NB4 (cell line): ENCODE data around the gene CNTFR.

ENCODE experiments used
- DNase-seq: peaks from one replicate; pipeline ENCODE4 v3.0.0; 2010; ENCODE audit warnings: low read depth
- H3K4me3 ChIP-seq: one replicate; pipeline ENCODE4 v1.5.1; 2011; ENCODE audit warnings: mild to moderate bottlenecking, low read depth, low read length, moderate library complexity
- MYC ChIP-seq: IDR thresholded peaks from 2 replicates; pipeline ENCODE4 v1.6.1; 2011; ENCODE audit warnings: low read depth, low read length
- POLR2A ChIP-seq: IDR thresholded peaks from 2 replicates; pipeline ENCODE4 v1.6.1; 2011; ENCODE audit warnings: mild to moderate bottlenecking; ENCODE audit not compliant: insufficient read length; ENCODE audit errors: extremely low read depth
- TF ChIP-seq, protein P1 (sequence below): IDR thresholded peaks from one replicate; pipeline ENCODE4 v1.5.1; 2012; ENCODE audit warnings: low read depth, low read length
- TF ChIP-seq, protein P2 (sequence below): IDR thresholded peaks from 2 replicates; pipeline ENCODE4 v1.6.1; 2011; ENCODE audit warnings: low read depth, low read length

Gene CNTFR

DNA sequence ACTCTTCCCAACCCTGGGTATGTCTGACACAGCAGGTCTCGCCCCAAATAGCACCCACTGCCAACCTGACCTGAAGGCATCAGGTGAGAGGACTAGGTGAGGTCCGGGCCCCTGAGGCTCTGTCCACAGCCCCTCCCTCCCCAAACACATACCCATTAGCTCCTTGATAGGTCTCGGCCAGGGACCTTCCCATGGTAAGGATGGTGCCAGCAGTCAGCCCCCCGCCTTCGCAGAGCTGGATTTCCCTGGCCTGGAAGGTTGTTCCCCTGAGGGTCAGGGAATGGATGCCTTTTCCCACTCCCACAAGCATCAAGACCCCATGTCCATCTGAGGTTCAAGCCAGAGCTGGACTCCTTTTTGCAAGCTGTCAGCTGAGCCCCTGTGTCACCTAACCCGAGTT, 69.4 kb downstream of the CNTFR start:
- no peak for TF ChIP-seq MYC
- TF ChIP-seq, protein P1, sequence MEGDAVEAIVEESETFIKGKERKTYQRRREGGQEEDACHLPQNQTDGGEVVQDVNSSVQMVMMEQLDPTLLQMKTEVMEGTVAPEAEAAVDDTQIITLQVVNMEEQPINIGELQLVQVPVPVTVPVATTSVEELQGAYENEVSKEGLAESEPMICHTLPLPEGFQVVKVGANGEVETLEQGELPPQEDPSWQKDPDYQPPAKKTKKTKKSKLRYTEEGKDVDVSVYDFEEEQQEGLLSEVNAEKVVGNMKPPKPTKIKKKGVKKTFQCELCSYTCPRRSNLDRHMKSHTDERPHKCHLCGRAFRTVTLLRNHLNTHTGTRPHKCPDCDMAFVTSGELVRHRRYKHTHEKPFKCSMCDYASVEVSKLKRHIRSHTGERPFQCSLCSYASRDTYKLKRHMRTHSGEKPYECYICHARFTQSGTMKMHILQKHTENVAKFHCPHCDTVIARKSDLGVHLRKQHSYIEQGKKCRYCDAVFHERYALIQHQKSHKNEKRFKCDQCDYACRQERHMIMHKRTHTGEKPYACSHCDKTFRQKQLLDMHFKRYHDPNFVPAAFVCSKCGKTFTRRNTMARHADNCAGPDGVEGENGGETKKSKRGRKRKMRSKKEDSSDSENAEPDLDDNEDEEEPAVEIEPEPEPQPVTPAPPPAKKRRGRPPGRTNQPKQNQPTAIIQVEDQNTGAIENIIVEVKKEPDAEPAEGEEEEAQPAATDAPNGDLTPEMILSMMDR: no peak
- TF ChIP-seq POLR2A: no peak
- TF ChIP-seq, protein P2, sequence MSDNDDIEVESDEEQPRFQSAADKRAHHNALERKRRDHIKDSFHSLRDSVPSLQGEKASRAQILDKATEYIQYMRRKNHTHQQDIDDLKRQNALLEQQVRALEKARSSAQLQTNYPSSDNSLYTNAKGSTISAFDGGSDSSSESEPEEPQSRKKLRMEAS: no peak
- no peak for DNase-seq
- no peak overlapping the region for H3K4me3 ChIP-seq

DNA sequence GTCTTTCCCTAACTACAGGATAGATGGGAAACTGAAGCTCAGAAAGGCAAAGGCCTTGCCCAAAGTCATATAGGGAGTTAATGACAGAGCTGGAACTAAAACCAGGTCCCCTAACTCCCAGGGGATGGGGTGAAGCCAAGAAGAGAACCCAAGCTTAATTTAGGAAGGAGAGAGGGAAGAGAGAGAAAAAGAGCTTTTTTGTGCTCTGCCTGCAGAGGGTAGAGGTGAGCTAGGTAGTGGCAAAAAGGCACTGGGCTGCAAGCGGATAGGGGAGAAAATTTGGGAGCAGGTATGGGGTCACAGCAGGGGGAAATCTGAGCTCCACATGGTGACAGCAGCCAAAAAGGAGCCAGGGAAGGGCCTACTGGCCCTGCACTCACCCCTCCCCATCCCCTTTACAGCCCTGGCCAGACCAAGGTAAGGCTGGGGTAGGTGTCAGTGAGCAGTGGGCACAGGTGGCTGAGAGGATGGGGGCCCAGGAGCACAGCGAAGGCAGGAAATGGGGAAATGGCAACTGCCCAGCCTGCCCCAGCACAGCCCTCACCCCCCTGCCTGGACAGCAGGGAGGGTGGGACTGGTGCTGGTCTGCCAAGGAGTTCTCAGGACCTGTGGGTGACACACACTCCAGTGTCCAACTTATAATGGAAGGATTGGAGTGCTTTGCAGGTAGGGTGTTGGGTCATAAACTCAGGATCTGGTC, 70.1 kb downstream of the CNTFR start:
- H3K4me3 ChIP-seq: no peak overlapping the region
- TF ChIP-seq, protein P1: peak; percentile 37
- TF ChIP-seq POLR2A: no peak
- DNase-seq: no peak

DNA sequence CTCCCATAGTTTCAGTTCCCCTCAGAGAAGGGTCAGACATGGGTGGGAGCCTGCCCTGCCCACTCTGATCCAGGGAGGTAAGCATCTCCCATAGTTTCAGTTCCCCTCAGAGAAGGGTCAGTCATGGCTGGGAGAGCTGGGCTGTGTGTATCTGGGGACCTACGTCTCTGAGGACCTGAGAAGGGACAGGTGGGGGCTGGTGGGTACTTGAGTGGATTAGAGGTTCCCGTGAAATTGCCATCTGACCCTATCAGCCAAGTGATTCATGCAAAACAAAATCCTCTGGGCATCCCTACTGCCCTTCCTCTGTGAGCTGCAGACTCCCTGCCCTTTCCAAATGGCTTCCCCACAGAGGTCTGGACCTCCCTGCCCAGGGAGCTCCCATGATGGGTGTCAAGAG, 70.6 kb downstream of the CNTFR start:
- no peak for DNase-seq
- H3K4me3 ChIP-seq: no peak overlapping the region
- TF ChIP-seq, protein P1: no peak
- TF ChIP-seq, protein P2: no peak

DNA sequence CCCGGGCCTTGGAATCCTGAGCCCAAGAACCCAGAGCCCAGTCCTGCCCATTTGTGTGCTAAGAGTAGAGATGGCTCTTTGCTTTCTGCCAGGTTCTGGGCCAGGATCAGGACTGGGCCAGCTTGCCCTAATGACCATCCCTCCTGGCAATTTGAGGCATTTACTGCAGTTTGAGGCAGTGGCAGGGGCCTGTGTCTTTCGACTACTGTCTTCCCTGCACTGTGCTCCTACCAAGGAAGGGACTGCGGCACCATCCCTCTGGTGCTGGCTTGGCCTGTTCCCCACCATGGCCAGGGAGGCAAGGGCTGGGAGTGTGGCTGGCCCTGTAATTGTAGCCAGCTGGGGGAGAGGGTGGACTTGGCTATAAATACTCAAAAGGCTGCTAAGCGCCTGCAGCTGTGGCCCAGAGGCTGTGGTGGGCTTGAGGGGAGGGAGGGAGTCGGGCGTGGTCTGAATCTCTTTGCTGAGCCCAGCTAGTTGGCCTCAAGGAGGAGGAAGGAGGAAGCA, 71.4 kb downstream of the CNTFR start:
- H3K4me3 ChIP-seq: no peak overlapping the region
- TF ChIP-seq, protein P2: no peak
- TF ChIP-seq POLR2A (no peak), MYC (no peak)
- DNase-seq: no peak

DNA sequence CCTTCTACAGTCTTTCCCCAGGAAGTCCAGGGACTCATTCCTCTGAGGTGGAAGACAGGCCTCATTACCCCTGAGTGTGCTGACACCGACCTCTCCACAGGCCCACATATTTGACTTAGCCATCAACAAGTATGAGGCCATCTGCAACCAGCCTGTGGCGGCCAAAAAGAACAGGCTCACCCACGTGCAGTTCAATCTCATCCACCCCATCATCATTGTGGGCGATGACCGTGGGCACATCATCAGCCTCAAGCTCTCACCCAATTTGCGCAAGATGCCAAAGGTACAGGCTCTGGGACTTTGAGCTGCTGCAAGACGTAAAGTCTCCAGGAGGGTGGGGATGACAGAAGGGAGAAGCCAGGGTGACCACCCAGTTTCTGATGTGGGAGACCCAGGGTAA, 72.3 kb downstream of the CNTFR start:
- DNase-seq: no peak
- TF ChIP-seq MYC: no peak
- no peak for TF ChIP-seq POLR2A
- TF ChIP-seq, protein P1: no peak
- TF ChIP-seq, protein P2: no peak
- H3K4me3 ChIP-seq: no peak overlapping the region

DNA sequence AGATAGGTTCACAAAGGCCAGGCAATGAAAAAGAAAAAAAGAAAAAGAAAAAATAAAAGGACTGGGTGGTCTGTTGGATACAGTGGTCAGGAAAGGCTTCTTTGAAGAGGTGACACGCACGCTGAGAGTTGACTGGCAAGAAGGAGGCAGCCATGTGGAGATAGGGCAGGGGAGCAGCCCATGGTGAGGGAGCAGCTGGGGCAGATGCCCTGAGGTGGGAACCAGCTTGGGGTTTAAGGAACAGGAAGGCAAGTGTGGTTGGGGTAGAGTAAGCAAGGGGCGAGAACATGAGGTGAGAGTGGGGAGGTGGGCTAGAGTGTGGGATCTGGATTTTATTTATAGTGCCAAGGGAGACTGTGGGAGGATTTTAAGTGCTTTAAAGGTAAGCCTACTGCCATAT, 73.6 kb downstream of the CNTFR start:
- no peak overlapping the region for H3K4me3 ChIP-seq
- no peak for DNase-seq
- TF ChIP-seq, protein P2: no peak
- TF ChIP-seq MYC (no peak), POLR2A (no peak)
- TF ChIP-seq, protein P1: no peak
